IMR-90 (cell line): Measurements from ENCODE around the gene SLF1. TPM values are rescaled to one million over a fixed set of nuclear protein-coding genes. Genes with fewer than 3 reads are reported as not detected.

ENCODE experiments used
- ATAC-seq: fragments of 200-7000 bp; cut with Tn5 transposase; 2 replicates; pipeline ENCODE4 v1.9.1; 2020; ENCODE audit warnings: low read depth, mild to moderate bottlenecking, moderate library complexity
- BruUV-seq: library from RNA; stranded (reverse); fragments of 400-500 nt; replicated peaks from 2 replicates; lab custom pipeline; 2021; lab: Mats Ljungman, UMichigan
- CTCF ChIA-PET: fragments of 300-600 bp; formaldehyde crosslinking; extraction: SDS; loops from one replicate; lab custom pipeline; 2021; ENCODE audit warnings: antibody characterized with exemption; lab: Yijun Ruan, JAX
- POLR2A ChIA-PET: fragments of 300-600 bp; sonication (Branson Sonifier 250); formaldehyde crosslinking; loops from one replicate; lab custom pipeline; 2022; ENCODE audit warnings: antibody characterized with exemption; ENCODE audit not compliant: unreplicated experiment; lab: Charles Lee
- DNase-seq: peaks from one replicate; pipeline ENCODE4 v3.0.0; 2013
- H2AFZ ChIP-seq: replicated peaks from 2 replicates; pipeline ENCODE3; 2013; ENCODE audit warnings: low read length, mild to moderate bottlenecking; ENCODE audit not compliant: poor library complexity
- H2AK5ac ChIP-seq: 2 replicates; pipeline ENCODE4 v1.6.1; 2013; ENCODE audit warnings: low read depth, low read length, inconsistent platforms
- H2AK9ac ChIP-seq: replicated peaks from 2 replicates; pipeline ENCODE3; 2013; ENCODE audit warnings: mild to moderate bottlenecking, low read depth, low read length, moderate library complexity; ENCODE audit not compliant: poor library complexity
- H2BK120ac ChIP-seq: 2 replicates; pipeline ENCODE4 v1.6.1; 2013; ENCODE audit warnings: low read depth, low read length, inconsistent platforms
- H2BK15ac ChIP-seq: 3 replicates; pipeline ENCODE4 v1.6.1; 2013; ENCODE audit warnings: low read depth, low read length, inconsistent platforms
- H2BK20ac ChIP-seq: 2 replicates; pipeline ENCODE4 v1.6.1; 2013; ENCODE audit warnings: low read depth, mild to moderate bottlenecking, inconsistent platforms, low read length, moderate library complexity
- H2BK5ac ChIP-seq: 2 replicates; pipeline ENCODE4 v1.6.1; 2013; ENCODE audit warnings: mild to moderate bottlenecking, low read depth, low read length, inconsistent platforms; ENCODE audit not compliant: poor library complexity, severe bottlenecking
- H3K14ac ChIP-seq: replicated peaks from 2 replicates; pipeline ENCODE4 v1.6.1; 2013; ENCODE audit warnings: low read depth, low read length, inconsistent platforms
- H3K18ac ChIP-seq: 2 replicates; pipeline ENCODE4 v1.6.1; 2013; ENCODE audit warnings: low read depth, low read length, control low read depth
- H3K23ac ChIP-seq: 2 replicates; pipeline ENCODE4 v1.6.1; 2013; ENCODE audit warnings: low read depth, low read length, inconsistent platforms
- H3K27ac ChIP-seq: 2 replicates; pipeline ENCODE4 v1.5.1; 2013; ENCODE audit warnings: mild to moderate bottlenecking, control low read depth, low read length; ENCODE audit not compliant: insufficient read depth
- H3K27me3 ChIP-seq: 2 replicates; pipeline ENCODE4 v1.6.1; 2013; ENCODE audit warnings: low read length; ENCODE audit not compliant: control insufficient read depth, insufficient read depth
- H3K36me3 ChIP-seq: 2 replicates; pipeline ENCODE4 v1.6.1; 2013; ENCODE audit warnings: low read length, mixed read lengths; ENCODE audit not compliant: control insufficient read depth, insufficient read depth
- H3K4ac ChIP-seq: 2 replicates; pipeline ENCODE4 v1.6.1; 2013; ENCODE audit warnings: low read depth, low read length, inconsistent platforms
- H3K4me1 ChIP-seq: 2 replicates; pipeline ENCODE4 v1.6.1; 2013; ENCODE audit warnings: low read length, mixed read lengths; ENCODE audit not compliant: control insufficient read depth, insufficient read depth
- H3K4me2 ChIP-seq: 2 replicates; pipeline ENCODE4 v1.6.1; 2013; ENCODE audit warnings: low read depth, mild to moderate bottlenecking, control low read depth, low read length, moderate library complexity
- H3K4me3 ChIP-seq: 2 replicates; pipeline ENCODE4 v1.5.1; 2013; ENCODE audit warnings: low read depth, mild to moderate bottlenecking, control low read depth, low read length, moderate library complexity; ENCODE audit not compliant: insufficient read depth
- H3K56ac ChIP-seq: 2 replicates; pipeline ENCODE4 v1.6.1; 2013; ENCODE audit warnings: low read length, inconsistent platforms; ENCODE audit not compliant: insufficient read depth; ENCODE audit errors: extremely low read depth
- H3K79me1 ChIP-seq, 2 experiments: 2 replicates each; pipeline ENCODE4 v1.6.1; 2013; ENCODE audit warnings: low read length in 2 of 2, inconsistent platforms in 1 of 2, low read depth in 1 of 2
- H3K9ac ChIP-seq: 2 replicates; pipeline ENCODE4 v1.6.1; 2013; ENCODE audit warnings: low read depth, low read length, control low read depth
- H3K9me1 ChIP-seq: 2 replicates; pipeline ENCODE4 v1.6.1; 2013; ENCODE audit warnings: low read length, inconsistent platforms; ENCODE audit not compliant: insufficient read depth
- H3K9me3 ChIP-seq: 2 replicates; pipeline ENCODE4 v1.6.1; 2013; ENCODE audit warnings: low read length; ENCODE audit not compliant: control insufficient read depth, insufficient read depth
- H4K20me1 ChIP-seq: 2 replicates; pipeline ENCODE4 v1.6.1; 2013; ENCODE audit warnings: low read length, inconsistent platforms; ENCODE audit not compliant: insufficient read depth
- H4K5ac ChIP-seq: 2 replicates; pipeline ENCODE4 v1.6.1; 2013; ENCODE audit warnings: mild to moderate bottlenecking, low read depth, low read length, control low read depth
- H4K8ac ChIP-seq, 2 experiments: 2 replicates each; pipeline ENCODE4 v1.6.1; 2013; ENCODE audit warnings: low read depth in 2 of 2, low read length in 2 of 2, control low read depth in 1 of 2, inconsistent platforms in 1 of 2
- H4K91ac ChIP-seq: 2 replicates; pipeline ENCODE4 v1.6.1; 2013; ENCODE audit warnings: low read depth, low read length, inconsistent platforms; ENCODE audit not compliant: insufficient read depth
- FOS ChIP-seq: fragments of 150-350 bp; IDR thresholded peaks from 2 replicates; pipeline ENCODE4 v1.6.1; 2016; ENCODE audit warnings: low read depth, low read length
- POLR2A ChIP-seq: IDR thresholded peaks from 2 replicates; pipeline ENCODE4 v1.6.1; 2012; ENCODE audit warnings: mild to moderate bottlenecking, low read depth, low read length
- WGBS, 2 experiments: methylation state at CpG; one replicate each; pipeline versions ENCODE4 v1.1.5 to v1.1.7; 2013; ENCODE audit warnings: missing lambda C conversion rate in 2 of 2; ENCODE audit not compliant: insufficient read length in 1 of 2; ENCODE audit errors: extremely low coverage in 2 of 2; 5-methylcytosine and 5-hydroxymethylcytosine counted together
- dilution Hi-C: fragments of 300-500 bp; cut with HindIII; formaldehyde crosslinking; loops from one replicate; pipeline ENCODE4 v1.14.3; 2018; ENCODE audit warnings: low sequenced_read_pairs; ENCODE audit not compliant: unreplicated experiment
- in situ Hi-C: fragments of 300-500 bp; cut with MboI; formaldehyde crosslinking; loops from 3 replicates; pipeline ENCODE4 v1.14.3; 2019; ENCODE audit warnings: low sequenced_read_pairs, inconsistent platforms, mixed read lengths
- intact Hi-C: fragments of 100-400 bp; cut with micrococcal nuclease; formaldehyde crosslinking; loops from 2 replicates; pipeline ENCODE4 v1.10.0; 2022
- polyA plus RNA-seq, 3 experiments: library from polyadenylated mRNA; depleted of rRNA; stranded (reverse); fragments of >200 nt; gene quantifications; 2 replicates each; pipeline ENCODE4 v1.2.3, GENCODE V29; 2012; ENCODE audit warnings: low replicate concordance in 1 of 3
- total RNA-seq: library from RNA; depleted of rRNA; stranded (reverse); fragments of >200 nt; gene quantifications from 2 replicates; pipeline ENCODE4 v1.2.3, GENCODE V29; 2012

SLF1 gene
- total and polyA plus RNA-seq, 2 of the 4 experiments (the other 2 are of a cell fraction) = 1.9 to 3.4 TPM

- dilution Hi-C loops = no loop called here
- Histone ChIP-seq H3K18ac (no peak overlapping the region), H4K20me1 (no peaks in the 10 kb centered on the region), H3K4me1 (no peaks in the 10 kb centered on the region), H3K4me3 (no peak overlapping the region), H4K5ac (no peak overlapping the region), H2AK9ac (no peak overlapping the region), H4K8ac (no peak overlapping the region), H3K9ac (no peak overlapping the region), H3K9me1 (no peaks in the 10 kb centered on the region), H3K14ac (no peak overlapping the region), H2BK20ac (no peak overlapping the region), H4K91ac (no peak overlapping the region), H3K36me3 (no peaks in the 10 kb centered on the region), H3K9me3 (no peaks in the 10 kb centered on the region), H3K23ac (no peak overlapping the region), H3K56ac (no peak overlapping the region), H3K79me1 (no peaks in the 10 kb centered on the region), H3K27me3 (no peaks in the 10 kb centered on the region), H2BK15ac (no peak overlapping the region), H3K27ac (no peak overlapping the region), H3K4me2 (no peak overlapping the region), H2BK120ac (no peak overlapping the region), H2AK5ac (no peak overlapping the region), H3K4ac (no peak overlapping the region), H2AFZ (no peak overlapping the region), H2BK5ac (no peak overlapping the region)
- no peak for ATAC-seq
- intact Hi-C loops = loop anchor here (1.0 kb wide), 1 partner anchor 292 kb away; no protein-coding TSS in a partner anchor
- TF ChIP-seq FOS (no peak), POLR2A (no peak)
- POLR2A ChIA-PET = no interaction called here
- DNase-seq = no peak
- in situ Hi-C loops = no loop called here
- WGBS, 2 experiments = 80 to 100% methylated on average over 1 to 2 of the region's 4 CpGs
- BruUV-seq = no TSS peak
- CTCF ChIA-PET = no interaction called here
Measured at GRCh38 chr5:94575196-94575595, 43.3 kb upstream of the SLF1 start.
